Measurements from ENCODE around the gene CCN5. TPM values are rescaled to one million over a fixed set of nuclear protein-coding genes. Genes with fewer than 3 reads are reported as not detected.
A peak's percentile ranks its signal among the peaks of the same experiment; 100 is the strongest.

The CCN5 gene
- total RNA-seq, 1 donor from 2014 or later = 37.0 TPM

GRCh38 chr20:44745598-44746366, 30.6 kb downstream of the CCN5 start, which contains the start of gene KCNK15:
KCNK15 (plus strand) TSS chr20:44745865; CDS start chr20:44745911, 46 bp downstream.
- Histone ChIP-seq H3K36me3 (no peaks in the 10 kb centered on the region), H3K9me3 (replicated peaks) (no peaks in the 10 kb centered on the region), H3K4me3 (peak within 1 kb of the TSS; percentile 68), H3K4me1 (peaks cover 54% of the 10 kb centered on the region), H3K27ac (replicated peaks) (peak within 1 kb of the TSS; percentile 39), H3K27me3 (ENCODE audit: low read depth) (peaks cover 23% of the 10 kb centered on the region)
- intact Hi-C loops (cut with micrococcal nuclease) = loop anchor here (5.0 kb wide), 1 partner anchor 122 kb away; no protein-coding TSS in a partner anchor
- DNase-seq = peak; percentile 55
- TF ChIP-seq, protein P1, sequence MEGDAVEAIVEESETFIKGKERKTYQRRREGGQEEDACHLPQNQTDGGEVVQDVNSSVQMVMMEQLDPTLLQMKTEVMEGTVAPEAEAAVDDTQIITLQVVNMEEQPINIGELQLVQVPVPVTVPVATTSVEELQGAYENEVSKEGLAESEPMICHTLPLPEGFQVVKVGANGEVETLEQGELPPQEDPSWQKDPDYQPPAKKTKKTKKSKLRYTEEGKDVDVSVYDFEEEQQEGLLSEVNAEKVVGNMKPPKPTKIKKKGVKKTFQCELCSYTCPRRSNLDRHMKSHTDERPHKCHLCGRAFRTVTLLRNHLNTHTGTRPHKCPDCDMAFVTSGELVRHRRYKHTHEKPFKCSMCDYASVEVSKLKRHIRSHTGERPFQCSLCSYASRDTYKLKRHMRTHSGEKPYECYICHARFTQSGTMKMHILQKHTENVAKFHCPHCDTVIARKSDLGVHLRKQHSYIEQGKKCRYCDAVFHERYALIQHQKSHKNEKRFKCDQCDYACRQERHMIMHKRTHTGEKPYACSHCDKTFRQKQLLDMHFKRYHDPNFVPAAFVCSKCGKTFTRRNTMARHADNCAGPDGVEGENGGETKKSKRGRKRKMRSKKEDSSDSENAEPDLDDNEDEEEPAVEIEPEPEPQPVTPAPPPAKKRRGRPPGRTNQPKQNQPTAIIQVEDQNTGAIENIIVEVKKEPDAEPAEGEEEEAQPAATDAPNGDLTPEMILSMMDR (IDR thresholded peaks at IDR 0.05; ENCODE audit: borderline replicate concordance) = no peak

GRCh38 chr20:44746367-44747165, 31.4 kb downstream of the CCN5 start:
- H3K4me1 ChIP-seq = peaks cover 54% of the 10 kb centered on the region
- H3K4me3 ChIP-seq = peak overlapping the region; percentile 68
- intact Hi-C loops (cut with micrococcal nuclease) = loop anchor here (5.0 kb wide), 1 partner anchor 121 kb away; no protein-coding TSS in a partner anchor
- peaks cover 29% of the 10 kb centered on the region for H3K27me3 ChIP-seq (ENCODE audit: low read depth)
- H3K36me3 ChIP-seq = no peaks in the 10 kb centered on the region
- TF ChIP-seq, protein P1 (IDR thresholded peaks at IDR 0.05; ENCODE audit: borderline replicate concordance) = no peak
- no peaks in the 10 kb centered on the region for H3K9me3 ChIP-seq (replicated peaks)
- no peak overlapping the region for H3K27ac ChIP-seq (replicated peaks)
- no peak for DNase-seq

DNA sequence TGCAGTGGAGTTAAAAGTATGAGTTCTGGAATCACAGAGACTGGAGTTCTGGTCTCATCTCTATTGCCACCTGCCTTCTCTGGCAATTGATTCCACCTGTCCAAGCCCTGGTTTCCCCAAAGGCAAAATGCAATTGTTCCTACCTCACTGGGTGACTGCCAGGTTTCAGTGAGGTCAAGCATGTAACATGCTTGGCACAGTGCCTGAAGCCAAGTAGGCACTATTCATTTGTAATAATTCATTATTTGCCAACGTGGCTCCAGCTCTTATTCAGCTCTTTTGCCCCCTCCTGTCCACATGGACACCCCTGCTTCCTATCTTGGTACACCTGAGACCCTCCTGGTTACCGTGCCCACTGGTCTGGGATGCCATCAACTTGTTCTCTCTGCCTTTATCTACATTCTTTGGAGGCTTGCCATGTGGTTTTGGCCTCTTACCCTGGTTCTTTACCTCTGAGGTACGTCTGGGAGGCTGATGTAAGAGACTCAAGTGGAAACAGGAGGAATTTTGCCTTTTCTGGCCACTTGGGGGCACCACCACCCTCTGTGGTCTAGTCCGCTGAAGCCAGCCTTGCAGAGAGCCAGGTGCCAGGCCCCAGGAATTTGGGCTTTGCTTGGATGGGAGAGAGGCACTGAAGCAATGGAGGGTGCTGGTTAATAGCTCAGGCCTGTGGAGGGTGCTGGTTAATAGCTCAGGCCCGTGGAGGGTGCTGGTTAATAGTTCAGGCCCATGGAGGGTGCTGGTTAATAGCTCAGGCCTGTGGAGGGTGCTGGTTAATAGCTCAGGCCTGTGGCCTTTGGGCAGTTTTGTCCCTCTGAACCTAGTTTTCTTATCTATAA, 32.2 kb downstream of the CCN5 start:
- Histone ChIP-seq H3K4me3 (no peak overlapping the region), H3K36me3 (no peaks in the 10 kb centered on the region), H3K27me3 (ENCODE audit: low read depth) (peaks cover 35% of the 10 kb centered on the region), H3K9me3 (replicated peaks) (no peaks in the 10 kb centered on the region), H3K27ac (replicated peaks) (no peak overlapping the region), H3K4me1 (peaks cover 48% of the 10 kb centered on the region)
- TF ChIP-seq, protein P1 (IDR thresholded peaks at IDR 0.05; ENCODE audit: borderline replicate concordance) = peak; percentile 80
- peak; percentile 67 for DNase-seq
- intact Hi-C loops (cut with micrococcal nuclease) = loop anchor here (5.0 kb wide), 1 partner anchor 120 kb away; no protein-coding TSS in a partner anchor

DNA sequence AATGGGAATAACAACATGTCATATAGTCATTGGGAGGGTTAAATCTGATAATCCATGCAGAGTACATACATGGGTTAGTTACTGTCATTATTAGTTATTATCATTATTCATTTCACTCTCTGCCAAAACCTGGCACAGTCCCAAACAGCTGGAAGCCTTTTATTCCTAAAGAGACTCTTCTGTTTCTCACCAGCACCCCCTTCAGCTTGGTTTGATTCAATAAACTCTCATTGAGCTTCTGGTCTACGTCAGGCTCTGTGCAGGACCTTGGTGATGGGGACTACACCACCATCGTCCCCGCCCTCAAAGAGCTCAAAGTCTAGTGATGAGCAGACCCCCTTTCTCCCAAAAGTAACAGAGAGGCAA, 32.8 kb downstream of the CCN5 start:
- DNase-seq = no peak
- intact Hi-C loops (cut with micrococcal nuclease) = loop anchor here (5.0 kb wide), 1 partner anchor 119 kb away; no protein-coding TSS in a partner anchor
- TF ChIP-seq, protein P1 (IDR thresholded peaks at IDR 0.05; ENCODE audit: borderline replicate concordance) = no peak
- H3K9me3 ChIP-seq (replicated peaks) = no peaks in the 10 kb centered on the region
- no peak overlapping the region for H3K27ac ChIP-seq (replicated peaks)
- H3K36me3 ChIP-seq = no peaks in the 10 kb centered on the region
- peaks cover 36% of the 10 kb centered on the region for H3K27me3 ChIP-seq (ENCODE audit: low read depth)
- peaks cover 42% of the 10 kb centered on the region for H3K4me1 ChIP-seq
- H3K4me3 ChIP-seq = no peak overlapping the region
